Thyroid gland (tissue), 4 donors: Measurements from ENCODE around the gene NAALADL2.

Experiments
- CTCF ChIP-seq, 6 experiments: fragments of 200-600 bp in 3 of 6; fragments of 450-650 bp in 3 of 6; sonication (generic) in 3 of 6; IDR thresholded peaks; one replicate each; pipeline ENCODE4 v1.5.1; 2016 to 2019; ENCODE audit warnings: antibody characterized with exemption in 6 of 6, mild to moderate bottlenecking in 2 of 6, inconsistent platforms in 1 of 6, moderate library complexity in 1 of 6
- POLR2A ChIP-seq, 2 donors: fragments of 450-650 bp; IDR thresholded peaks; one replicate each; pipeline ENCODE4 v1.6.1; 2017; ENCODE audit warnings: antibody characterized with exemption in 2 of 2, mild to moderate bottlenecking in 2 of 2, moderate library complexity in 1 of 2

- TF ChIP-seq CTCF (IDR thresholded peaks at IDR 0.05) (no peak), POLR2A (IDR thresholded peaks at IDR 0.05) (no peak)
These were observed 99.7 kb downstream of the NAALADL2 start for GRCh38 chr3:174958671-174959328.
